Loucy (cell line): ENCODE results near the gene ESYT2.

Experiments used
- H2AFZ ChIP-seq: fragments of 200-600 bp; sonication (generic); 2 replicates; pipeline ENCODE4 v1.6.0; 2016; ENCODE audit warnings: antibody characterized with exemption, mild to moderate bottlenecking, low read length, moderate library complexity
- H3F3A ChIP-seq: fragments of 200-600 bp; 2 replicates; pipeline ENCODE4 v1.6.0; 2016; ENCODE audit warnings: antibody characterized with exemption, low read depth, mild to moderate bottlenecking
- H3K27me3 ChIP-seq: fragments of 200-600 bp; sonication (generic); 2 replicates; pipeline ENCODE4 v1.6.1; 2014; ENCODE audit warnings: low read length, mild to moderate bottlenecking; ENCODE audit not compliant: insufficient read depth, poor library complexity, severe bottlenecking
- H3K36me3 ChIP-seq: fragments of 200-600 bp; sonication (generic); 2 replicates; pipeline ENCODE4 v1.6.1; 2016; ENCODE audit warnings: low read length; ENCODE audit not compliant: insufficient read depth
- H3K4me1 ChIP-seq: fragments of 200-600 bp; sonication (generic); 2 replicates; pipeline ENCODE4 v1.5.1; 2014; ENCODE audit warnings: low read length, mild to moderate bottlenecking; ENCODE audit not compliant: insufficient read depth, poor library complexity, severe bottlenecking
- H3K4me2 ChIP-seq: fragments of 200-600 bp; sonication (generic); 2 replicates; pipeline ENCODE4 v1.6.0; 2014; ENCODE audit warnings: antibody characterized with exemption, low read length, low read depth, mild to moderate bottlenecking; ENCODE audit not compliant: poor library complexity, severe bottlenecking
- H3K4me3 ChIP-seq: fragments of 200-600 bp; sonication (generic); 2 replicates; pipeline ENCODE4 v1.5.1; 2014; ENCODE audit warnings: low read length, mild to moderate bottlenecking, mixed read lengths; ENCODE audit not compliant: poor library complexity, severe bottlenecking
- H3K79me2 ChIP-seq: fragments of 200-600 bp; sonication (generic); 2 replicates; pipeline ENCODE4 v1.6.1; 2014; ENCODE audit warnings: low read length; ENCODE audit not compliant: insufficient read depth
- H3K9ac ChIP-seq: fragments of 200-600 bp; sonication (generic); 2 replicates; pipeline ENCODE4 v1.6.0; 2014; ENCODE audit warnings: mild to moderate bottlenecking, low read depth, low read length, moderate library complexity; ENCODE audit not compliant: poor library complexity, severe bottlenecking
- H3K9me2 ChIP-seq: fragments of 200-600 bp; sonication (generic); replicated peaks from 2 replicates; pipeline ENCODE4 v1.6.1; 2016; ENCODE audit warnings: low read depth, low read length, mixed read lengths
- H3K9me3 ChIP-seq: fragments of 200-600 bp; sonication (generic); 2 replicates; pipeline ENCODE4 v1.6.1; 2014; ENCODE audit warnings: mild to moderate bottlenecking, antibody characterized with exemption, low read length, low read depth; ENCODE audit not compliant: insufficient read depth
- H4K20me1 ChIP-seq: fragments of 200-600 bp; sonication (generic); 2 replicates; pipeline ENCODE4 v1.6.0; 2014; ENCODE audit warnings: antibody characterized with exemption, low read length, mild to moderate bottlenecking; ENCODE audit not compliant: insufficient read depth, poor library complexity, severe bottlenecking
- CTCF ChIP-seq: fragments of 200-600 bp; sonication (generic); conservative IDR thresholded peaks from 2 replicates; pipeline ENCODE4 v1.5.1; 2014; ENCODE audit warnings: mild to moderate bottlenecking, antibody characterized with exemption, low read length
- EZH2phosphoT487 ChIP-seq: fragments of 200-600 bp; IDR thresholded peaks from 2 replicates; pipeline ENCODE4 v1.6.1; 2018; ENCODE audit warnings: antibody characterized with exemption, mild to moderate bottlenecking, moderate library complexity, borderline replicate concordance

Gene ESYT2

GRCh38 chr7:158861936-158862704 is 32.8 kb upstream of the ESYT2 start:
- Histone ChIP-seq H2AFZ (no peak overlapping the region), H3K4me1 (peaks cover 40% of the 10 kb centered on the region), H3K9me3 (no peaks in the 10 kb centered on the region), H3K36me3 (no peaks in the 10 kb centered on the region), H3K79me2 (no peaks in the 10 kb centered on the region), H4K20me1 (no peaks in the 10 kb centered on the region), H3F3A (peaks cover 4% of the 10 kb centered on the region; the same call in 1 of the 2 replicates), H3K4me3 (no peak overlapping the region), H3K27me3 (no peaks in the 10 kb centered on the region), H3K4me2 (no peak overlapping the region), H3K9ac (no peak overlapping the region), H3K9me2 (no peaks in the 10 kb centered on the region)
- TF ChIP-seq EZH2phosphoT487 = no peak
- 0 out of 2 replicates have a peak, but pooled peaks have one; percentile 19 for TF ChIP-seq CTCF

GRCh38 chr7:158861004-158861787 is 31.9 kb upstream of the ESYT2 start:
- no peak for TF ChIP-seq CTCF
- Histone ChIP-seq H2AFZ (no peak overlapping the region), H3K36me3 (no peaks in the 10 kb centered on the region), H3K4me2 (no peak overlapping the region), H3K9me3 (no peaks in the 10 kb centered on the region), H3F3A (peaks cover 4% of the 10 kb centered on the region; the same call in 1 of the 2 replicates), H3K9me2 (no peaks in the 10 kb centered on the region), H3K4me1 (peaks cover 38% of the 10 kb centered on the region), H4K20me1 (no peaks in the 10 kb centered on the region), H3K27me3 (no peaks in the 10 kb centered on the region), H3K4me3 (no peak overlapping the region), H3K9ac (no peak overlapping the region), H3K79me2 (no peaks in the 10 kb centered on the region)

- peaks cover 30% of the 10 kb centered on the region for H3K4me1 ChIP-seq
- H3K4me2 ChIP-seq = no peak overlapping the region
- TF ChIP-seq EZH2phosphoT487 = no peak
- TF ChIP-seq CTCF = no peak
- H3K9me3 ChIP-seq = no peaks in the 10 kb centered on the region
- H3K9ac ChIP-seq = no peak overlapping the region
- no peak overlapping the region for H2AFZ ChIP-seq
- no peaks in the 10 kb centered on the region for H3K36me3 ChIP-seq
- no peaks in the 10 kb centered on the region for H3K27me3 ChIP-seq
- H3K79me2 ChIP-seq = no peaks in the 10 kb centered on the region
- H3F3A ChIP-seq = peaks cover 4% of the 10 kb centered on the region; the same call in 1 of the 2 replicates
- no peaks in the 10 kb centered on the region for H4K20me1 ChIP-seq
- no peaks in the 10 kb centered on the region for H3K9me2 ChIP-seq
- H3K4me3 ChIP-seq = no peak overlapping the region
These were observed 31.1 kb upstream of the ESYT2 start for GRCh38 chr7:158860394-158860793.
